Smooth muscle cell (in vitro differentiated cells): ENCODE measurements around the gene CXCR5. TPM values are rescaled to one million over a fixed set of nuclear protein-coding genes. Genes with fewer than 3 reads are reported as not detected.
"Not testable (repeated sequence)": the region's sequence is repeated elsewhere in the genome, so short reads cannot be mapped to it uniquely, and the experiment has no call there.

Source experiments
- DNase-seq: peaks from one replicate; lab custom pipeline; 2025; ENCODE audit not compliant: unreplicated experiment; lab: John Stamatoyannopoulos, UW
- H2AFZ ChIP-seq: fragments of 200-600 bp; sonication (generic); 2 replicates; pipeline ENCODE4 v1.6.0; 2016; ENCODE audit warnings: antibody characterized with exemption, low read depth, mild to moderate bottlenecking
- H3F3A ChIP-seq: fragments of 200-600 bp; sonication (generic); 2 replicates; pipeline ENCODE4 v1.6.0; 2017; ENCODE audit warnings: antibody characterized with exemption, low read depth
- H3K27ac ChIP-seq: fragments of 200-600 bp; sonication (generic); 2 replicates; pipeline ENCODE4 v1.5.1; 2016; ENCODE audit warnings: low read depth, mild to moderate bottlenecking
- H3K27me3 ChIP-seq: fragments of 200-600 bp; sonication (generic); 2 replicates; pipeline ENCODE4 v1.6.1; 2016; ENCODE audit warnings: low read depth, mild to moderate bottlenecking
- H3K36me3 ChIP-seq: fragments of 200-600 bp; sonication (generic); 2 replicates; pipeline ENCODE4 v1.5.1; 2016; ENCODE audit warnings: low read depth
- H3K4me1 ChIP-seq: fragments of 200-600 bp; sonication (generic); 2 replicates; pipeline ENCODE4 v1.5.1; 2016; ENCODE audit warnings: low read depth
- H3K4me2 ChIP-seq: fragments of 200-600 bp; sonication (generic); 2 replicates; pipeline ENCODE4 v1.6.0; 2016; ENCODE audit warnings: mild to moderate bottlenecking
- H3K4me3 ChIP-seq: fragments of 200-600 bp; sonication (generic); 2 replicates; pipeline ENCODE4 v1.5.1; 2016; ENCODE audit warnings: mild to moderate bottlenecking
- H3K79me2 ChIP-seq: fragments of 200-600 bp; sonication (generic); 2 replicates; pipeline ENCODE4 v1.6.0; 2016; ENCODE audit warnings: low read depth, mild to moderate bottlenecking
- H3K9ac ChIP-seq: fragments of 200-600 bp; sonication (generic); 2 replicates; pipeline ENCODE4 v1.6.0; 2016; ENCODE audit warnings: low read depth
- H3K9me3 ChIP-seq: fragments of 200-600 bp; sonication (generic); replicated peaks from 2 replicates; pipeline ENCODE4 v1.5.1; 2016; ENCODE audit warnings: low read depth
- H4K20me1 ChIP-seq: fragments of 200-600 bp; sonication (generic); 2 replicates; pipeline ENCODE4 v1.6.0; 2016; ENCODE audit warnings: low read depth
- CTCF ChIP-seq: fragments of 200-600 bp; sonication (generic); IDR thresholded peaks from 2 replicates; pipeline ENCODE4 v1.5.1; 2017; ENCODE audit warnings: borderline replicate concordance, mild to moderate bottlenecking, antibody characterized with exemption; ENCODE audit not compliant: insufficient read depth, poor library complexity, severe bottlenecking
- WGBS: methylation state at CpG from one replicate; pipeline ENCODE4 v1.1.7; 2016; ENCODE audit warnings: low lambda C conversion rate; 5-methylcytosine and 5-hydroxymethylcytosine counted together
- polyA plus RNA-seq: library from polyadenylated mRNA; unstranded; fragments of >200 nt; fragmentation: Nextera tagmentation; extraction: Ambion mirVana; gene quantifications from 2 replicates; pipeline ENCODE4 v1.2.1, GENCODE V29; 2016
- total RNA-seq: library from RNA; depleted of rRNA; stranded (reverse); fragments of >200 nt; gene quantifications from 2 replicates; pipeline ENCODE4 v1.2.3, GENCODE V29; 2014

CXCR5 gene
- total and polyA plus RNA-seq, 2 experiments from 2014 or later = not detected

GRCh38 chr11:118838905-118839553, 44.7 kb upstream of the CXCR5 start:
- no peak for DNase-seq
- Histone ChIP-seq H3K4me2 (no peak overlapping the region), H2AFZ (no peak overlapping the region), H4K20me1 (no peaks in the 10 kb centered on the region), H3K79me2 (no peaks in the 10 kb centered on the region), H3K4me3 (no peak overlapping the region), H3K4me1 (no peaks in the 10 kb centered on the region), H3K9ac (no peak overlapping the region), H3K36me3 (no peaks in the 10 kb centered on the region), H3K27me3 (no peaks in the 10 kb centered on the region), H3K9me3 (no peaks in the 10 kb centered on the region), H3K27ac (no peak overlapping the region), H3F3A (no peaks in the 10 kb centered on the region)
- WGBS = 78% methylated on average over 4 of the region's 4 CpGs
- TF ChIP-seq CTCF = no peak

DNA sequence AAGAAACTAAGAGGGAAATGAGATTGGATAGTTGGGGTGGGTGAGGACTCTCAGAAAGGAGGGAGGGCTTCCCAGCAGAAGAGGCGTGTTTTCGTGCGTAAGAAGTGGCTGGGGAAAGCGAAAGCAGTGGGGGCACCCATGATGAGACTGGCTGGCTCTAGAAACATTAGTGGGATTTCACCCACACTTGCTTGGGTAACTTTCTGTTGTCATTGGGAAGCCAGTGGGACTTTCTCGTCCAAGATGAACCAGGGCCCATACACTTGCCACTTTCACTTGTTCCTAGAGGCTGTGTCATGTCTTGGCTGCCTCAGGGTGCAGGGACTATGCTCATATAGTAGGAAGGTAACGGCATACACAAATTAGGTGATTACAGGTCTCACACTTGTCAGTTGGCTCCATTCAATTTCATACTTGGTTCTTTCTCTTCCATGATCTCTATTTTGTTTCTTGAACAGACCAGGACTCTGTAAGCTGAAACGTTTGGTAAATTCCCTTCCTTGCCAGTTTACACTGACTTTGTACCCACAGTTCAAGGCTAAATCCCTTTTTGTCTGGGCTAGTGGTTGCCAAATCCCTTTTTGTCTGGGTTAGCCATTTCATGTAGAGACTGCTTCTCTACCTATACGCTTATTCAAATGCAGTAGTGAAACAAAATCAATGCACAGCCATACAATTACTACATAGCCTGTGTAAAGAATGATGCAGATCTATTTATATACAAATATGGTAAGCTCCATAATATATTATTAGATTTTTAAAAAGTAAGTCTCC, 42.0 kb upstream of the CXCR5 start:
- no peak for DNase-seq
- no peak overlapping the region for H3K4me3 ChIP-seq
- H3K27ac ChIP-seq = no peak overlapping the region
- H2AFZ ChIP-seq = no peak overlapping the region
- H3K27me3 ChIP-seq = no peaks in the 10 kb centered on the region
- no peaks in the 10 kb centered on the region for H4K20me1 ChIP-seq
- H3K4me1 ChIP-seq = no peaks in the 10 kb centered on the region
- H3K79me2 ChIP-seq = no peaks in the 10 kb centered on the region
- H3K4me2 ChIP-seq = no peak overlapping the region
- H3F3A ChIP-seq = no peaks in the 10 kb centered on the region
- H3K9me3 ChIP-seq = no peaks in the 10 kb centered on the region
- 90% methylated on average over 8 of the region's 8 CpGs for WGBS
- H3K36me3 ChIP-seq = no peaks in the 10 kb centered on the region
- no peak overlapping the region for H3K9ac ChIP-seq
- TF ChIP-seq CTCF = no peak

DNA sequence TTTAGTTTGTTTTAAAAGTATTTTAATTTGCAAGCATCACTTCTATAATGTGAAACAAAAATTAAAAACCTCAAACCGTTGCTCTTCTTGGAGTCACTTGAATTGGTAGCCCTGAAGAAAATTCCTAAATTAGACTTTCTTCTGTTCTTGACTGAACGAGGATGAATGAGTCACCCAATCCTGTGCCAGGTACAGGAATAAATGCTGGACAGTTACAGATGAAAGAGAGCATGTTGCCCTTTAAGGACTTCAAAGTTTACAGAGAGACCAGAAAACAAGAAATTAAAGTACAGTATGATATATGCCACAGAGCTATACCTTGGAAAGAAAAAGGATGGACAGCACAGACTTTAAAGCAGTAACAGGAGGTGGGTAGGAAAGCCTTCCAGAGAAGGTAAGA, 41.3 kb upstream of the CXCR5 start:
- no peak for DNase-seq
- H3K27me3 ChIP-seq = no peaks in the 10 kb centered on the region
- H3K4me2 ChIP-seq = no peak overlapping the region
- no peaks in the 10 kb centered on the region for H3K4me1 ChIP-seq
- 71% methylated on average over 2 of the region's 2 CpGs for WGBS
- no peak for TF ChIP-seq CTCF
- no peak overlapping the region for H3K27ac ChIP-seq
- H3K36me3 ChIP-seq = no peaks in the 10 kb centered on the region
- H3K9ac ChIP-seq = no peak overlapping the region
- no peaks in the 10 kb centered on the region for H3F3A ChIP-seq
- H2AFZ ChIP-seq = no peak overlapping the region
- H3K4me3 ChIP-seq = no peak overlapping the region
- no peaks in the 10 kb centered on the region for H4K20me1 ChIP-seq
- no peaks in the 10 kb centered on the region for H3K79me2 ChIP-seq
- no peaks in the 10 kb centered on the region for H3K9me3 ChIP-seq

DNA sequence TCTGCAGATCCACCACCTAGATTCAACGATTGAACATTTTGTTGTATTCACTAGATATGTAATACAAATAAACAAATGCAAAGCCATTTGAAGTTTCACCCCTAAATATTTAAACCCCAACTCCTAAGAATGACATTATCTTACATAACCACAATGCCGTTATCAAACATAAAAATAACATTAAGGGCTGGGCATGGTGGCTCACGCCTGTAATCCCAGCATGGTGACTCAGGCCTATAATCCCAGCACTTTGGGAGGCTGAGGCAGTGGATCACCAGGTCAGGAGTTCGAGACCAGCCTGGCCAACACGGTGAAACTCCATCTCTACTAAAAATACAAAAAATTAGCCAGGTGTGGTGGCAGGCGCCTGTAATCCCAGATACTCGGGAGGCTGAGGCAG, 40.8 kb upstream of the CXCR5 start:
- not testable (repeated sequence) for H3K27ac ChIP-seq

More for the DNA sequence above, 40.8 kb upstream of the CXCR5 start:
- not testable (repeated sequence) for H3K4me2 ChIP-seq, H3K4me3 ChIP-seq, H2AFZ ChIP-seq, DNase-seq, H3K9me3 ChIP-seq, H3K9ac ChIP-seq, H3F3A ChIP-seq, H3K36me3 ChIP-seq, H3K79me2 ChIP-seq, H3K27me3 ChIP-seq, H3K4me1 ChIP-seq, H4K20me1 ChIP-seq
- 85% methylated on average over 7 of the region's 7 CpGs for WGBS
